ENCODE data around the gene EBF3.

DNA sequence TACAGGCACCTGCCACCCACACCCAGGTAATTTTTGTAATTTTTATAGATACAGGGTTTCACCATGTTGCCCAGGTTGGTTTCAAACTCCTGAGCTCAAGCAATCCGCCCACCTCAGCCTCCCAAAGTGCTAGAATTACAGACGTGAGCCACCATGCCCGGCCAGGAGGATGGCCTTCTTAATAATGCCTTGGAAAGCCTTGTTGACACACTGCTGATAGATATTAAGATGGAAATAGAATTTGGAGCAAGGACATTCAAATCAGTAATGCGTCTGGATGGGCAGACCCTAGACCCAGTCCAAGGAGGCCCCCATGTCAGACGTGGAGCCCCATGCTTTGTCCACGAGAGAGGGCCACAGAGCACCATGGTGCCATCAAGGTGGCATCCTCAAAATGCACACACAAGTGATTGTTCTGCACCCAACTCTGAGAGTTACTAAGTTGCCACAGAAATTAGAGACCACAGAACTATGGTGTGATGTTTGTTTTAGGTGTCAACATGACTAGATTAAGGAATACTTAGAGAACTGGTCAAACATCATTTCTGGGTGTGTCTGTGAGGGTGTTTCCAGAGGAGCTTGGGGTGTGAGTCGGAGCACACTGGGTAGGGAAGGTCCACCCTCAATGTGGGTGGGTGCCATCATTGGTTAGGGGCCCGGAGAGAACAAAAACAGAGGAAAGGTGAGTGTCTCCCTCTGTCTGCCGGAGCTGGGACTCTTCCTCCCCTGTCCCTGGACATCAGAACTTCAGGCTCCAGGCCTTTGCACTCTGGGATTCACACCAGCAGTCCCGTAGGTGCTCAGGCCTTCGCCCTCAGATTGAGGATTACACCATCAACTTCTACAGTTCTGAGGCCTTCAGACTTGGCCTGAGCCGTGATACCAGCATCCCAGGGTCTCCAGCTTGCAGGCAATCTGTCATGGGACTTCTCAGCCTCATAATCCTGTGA lies 34.5 kb downstream of the EBF3 start:
- TF ChIP-seq, protein P1, sequence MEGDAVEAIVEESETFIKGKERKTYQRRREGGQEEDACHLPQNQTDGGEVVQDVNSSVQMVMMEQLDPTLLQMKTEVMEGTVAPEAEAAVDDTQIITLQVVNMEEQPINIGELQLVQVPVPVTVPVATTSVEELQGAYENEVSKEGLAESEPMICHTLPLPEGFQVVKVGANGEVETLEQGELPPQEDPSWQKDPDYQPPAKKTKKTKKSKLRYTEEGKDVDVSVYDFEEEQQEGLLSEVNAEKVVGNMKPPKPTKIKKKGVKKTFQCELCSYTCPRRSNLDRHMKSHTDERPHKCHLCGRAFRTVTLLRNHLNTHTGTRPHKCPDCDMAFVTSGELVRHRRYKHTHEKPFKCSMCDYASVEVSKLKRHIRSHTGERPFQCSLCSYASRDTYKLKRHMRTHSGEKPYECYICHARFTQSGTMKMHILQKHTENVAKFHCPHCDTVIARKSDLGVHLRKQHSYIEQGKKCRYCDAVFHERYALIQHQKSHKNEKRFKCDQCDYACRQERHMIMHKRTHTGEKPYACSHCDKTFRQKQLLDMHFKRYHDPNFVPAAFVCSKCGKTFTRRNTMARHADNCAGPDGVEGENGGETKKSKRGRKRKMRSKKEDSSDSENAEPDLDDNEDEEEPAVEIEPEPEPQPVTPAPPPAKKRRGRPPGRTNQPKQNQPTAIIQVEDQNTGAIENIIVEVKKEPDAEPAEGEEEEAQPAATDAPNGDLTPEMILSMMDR (IDR thresholded peaks at IDR 0.05) = no peak
- TF ChIP-seq POLR2A (IDR thresholded peaks at IDR 0.05) = no peak
